Activated naive CD4-positive, alpha-beta T cell treated with anti-CD3 and anti-CD28 coated beads, Interleukin-2, amount 10 ng/mL, durations not matched to agents 7 days and 5 days (primary cell): ENCODE measurements around the gene GPC3.

Source experiments
- CTCF ChIA-PET: fragments of 350-600 bp; sonication (Branson Sonifier 250); formaldehyde crosslinking; loops from one replicate; lab custom pipeline; 2021; ENCODE audit warnings: antibody characterized with exemption; lab: Charles Lee
- DNase-seq: peaks from one replicate; pipeline ENCODE4 v3.0.0-alpha.2; 2020
- H3K27ac Mint-ChIP-seq: one replicate; pipeline ENCODE4 v1.8.0; 2021; ENCODE audit warnings: mild to moderate bottlenecking, moderate library complexity, mixed read lengths
- H3K27me3 Mint-ChIP-seq: one replicate; pipeline ENCODE4 v1.8.0; 2021; ENCODE audit warnings: mild to moderate bottlenecking, mixed read lengths
- H3K36me3 Mint-ChIP-seq: one replicate; pipeline ENCODE4 v1.8.0; 2021; ENCODE audit warnings: mixed read lengths
- H3K4me1 Mint-ChIP-seq: one replicate; pipeline ENCODE4 v1.8.0; 2021; ENCODE audit warnings: mixed read lengths
- H3K4me3 Mint-ChIP-seq: one replicate; pipeline ENCODE4 v1.8.0; 2021; ENCODE audit warnings: mild to moderate bottlenecking, moderate library complexity, mixed read lengths
- H3K9me3 Mint-ChIP-seq: one replicate; pipeline ENCODE4 v1.8.0; 2021; ENCODE audit warnings: mixed read lengths

Gene GPC3

DNA sequence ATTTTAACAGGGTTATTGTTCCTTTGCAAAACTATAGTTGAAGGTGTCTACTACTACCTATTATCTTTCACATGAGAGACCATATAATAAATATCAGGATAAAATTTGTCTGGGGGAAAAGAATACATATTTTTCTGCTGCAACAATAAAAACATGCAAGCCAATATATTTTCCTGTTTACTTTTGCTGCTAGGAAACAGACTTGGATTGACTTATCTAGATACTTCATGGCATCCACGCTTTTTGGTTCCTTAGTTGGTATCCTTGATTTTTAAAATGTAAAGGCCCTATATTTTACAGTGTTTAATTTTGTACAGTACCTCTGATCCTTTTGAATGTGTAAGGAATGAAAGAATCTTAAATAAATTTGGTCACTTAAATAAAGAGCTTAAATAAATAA lies 150.6 kb downstream of the GPC3 start:
- no peaks in the 10 kb centered on the region for H3K4me1 Mint-ChIP-seq
- no peak for DNase-seq

GRCh38 chrX:133819546-133819945 lies 165.8 kb downstream of the GPC3 start:
- Mint-ChIP-seq H3K27me3 (no peaks in the 10 kb centered on the region), H3K9me3 (no peaks in the 10 kb centered on the region), H3K36me3 (no peaks in the 10 kb centered on the region), H3K4me3 (no peak overlapping the region), H3K4me1 (no peaks in the 10 kb centered on the region), H3K27ac (no peak overlapping the region)
- DNase-seq: no peak
- CTCF ChIA-PET: no interaction called here

More for the DNA sequence above, 150.6 kb downstream of the GPC3 start:
- no peak overlapping the region for H3K27ac Mint-ChIP-seq
- H3K4me3 Mint-ChIP-seq: no peak overlapping the region
- H3K27me3 Mint-ChIP-seq: no peaks in the 10 kb centered on the region
- CTCF ChIA-PET: no interaction called here
- no peaks in the 10 kb centered on the region for H3K36me3 Mint-ChIP-seq
- no peaks in the 10 kb centered on the region for H3K9me3 Mint-ChIP-seq

- Mint-ChIP-seq H3K4me1 (no peaks in the 10 kb centered on the region), H3K4me3 (no peak overlapping the region), H3K36me3 (no peaks in the 10 kb centered on the region), H3K27ac (no peak overlapping the region), H3K9me3 (no peaks in the 10 kb centered on the region), H3K27me3 (no peaks in the 10 kb centered on the region)
- DNase-seq: no peak
- CTCF ChIA-PET: no interaction called here
These were observed 167.4 kb downstream of the GPC3 start for GRCh38 chrX:133818019-133818418.

- Mint-ChIP-seq H3K4me1 (no peaks in the 10 kb centered on the region), H3K36me3 (no peaks in the 10 kb centered on the region), H3K27ac (no peak overlapping the region), H3K4me3 (no peak overlapping the region), H3K9me3 (no peaks in the 10 kb centered on the region), H3K27me3 (no peaks in the 10 kb centered on the region)
- CTCF ChIA-PET: no interaction called here
- no peak for DNase-seq
These were observed 169.9 kb downstream of the GPC3 start for GRCh38 chrX:133815496-133815895.

DNA sequence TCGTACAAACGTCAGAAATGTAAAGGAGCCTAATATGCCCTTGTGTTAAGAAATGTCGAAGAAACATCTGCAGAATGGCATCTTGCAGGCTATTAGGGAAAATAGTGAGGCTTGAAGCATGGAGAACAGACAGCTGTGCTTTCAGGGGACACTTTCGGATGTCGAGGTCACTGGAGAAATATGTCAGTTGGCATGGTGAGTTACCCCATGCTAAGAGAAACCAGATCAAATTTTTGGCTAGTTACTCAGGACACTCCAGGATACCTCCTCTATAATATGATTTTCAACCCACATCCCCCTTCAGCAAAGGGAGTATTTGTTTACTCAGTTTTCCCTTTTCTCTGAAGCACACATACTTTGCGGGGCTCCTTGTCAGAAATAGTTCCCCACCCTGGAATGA lies 171.4 kb downstream of the GPC3 start:
- H3K27me3 Mint-ChIP-seq: no peaks in the 10 kb centered on the region
- no peak overlapping the region for H3K4me3 Mint-ChIP-seq
- no peak for DNase-seq
- H3K27ac Mint-ChIP-seq: no peak overlapping the region
- H3K4me1 Mint-ChIP-seq: no peaks in the 10 kb centered on the region
- H3K9me3 Mint-ChIP-seq: no peaks in the 10 kb centered on the region
- H3K36me3 Mint-ChIP-seq: no peaks in the 10 kb centered on the region
- CTCF ChIA-PET: no interaction called here

- no peaks in the 10 kb centered on the region for H3K4me1 Mint-ChIP-seq
- no peaks in the 10 kb centered on the region for H3K27me3 Mint-ChIP-seq
- no peaks in the 10 kb centered on the region for H3K9me3 Mint-ChIP-seq
- no peak overlapping the region for H3K27ac Mint-ChIP-seq
- H3K4me3 Mint-ChIP-seq: no peak overlapping the region
- DNase-seq: no peak
- no peaks in the 10 kb centered on the region for H3K36me3 Mint-ChIP-seq
- CTCF ChIA-PET: no interaction called here
These were observed 173.0 kb downstream of the GPC3 start for GRCh38 chrX:133812402-133812801.

DNA sequence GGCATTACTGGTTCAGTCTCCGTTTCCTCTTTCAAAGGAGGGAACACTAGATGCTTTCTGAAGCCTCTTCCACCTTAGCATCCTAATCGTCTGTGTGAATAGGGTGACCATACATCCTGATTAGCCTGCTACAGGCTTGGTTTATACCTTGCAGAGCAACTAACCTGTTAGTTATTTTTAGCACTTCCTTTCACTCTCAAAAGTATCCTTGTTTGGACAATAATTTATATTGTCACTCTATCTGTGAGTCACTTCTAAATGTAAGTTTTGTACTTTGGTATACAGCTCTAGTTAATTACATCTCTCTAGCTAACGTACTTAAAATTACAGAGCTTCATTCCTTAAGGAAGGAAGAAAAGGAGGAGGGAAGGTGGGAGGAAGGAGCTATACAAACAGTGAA lies 174.5 kb downstream of the GPC3 start:
- H3K27ac Mint-ChIP-seq: no peak overlapping the region
- no peaks in the 10 kb centered on the region for H3K4me1 Mint-ChIP-seq
- no peaks in the 10 kb centered on the region for H3K36me3 Mint-ChIP-seq
- CTCF ChIA-PET: no interaction called here
- H3K4me3 Mint-ChIP-seq: no peak overlapping the region
- DNase-seq: no peak
- H3K27me3 Mint-ChIP-seq: no peaks in the 10 kb centered on the region
- no peaks in the 10 kb centered on the region for H3K9me3 Mint-ChIP-seq

DNA sequence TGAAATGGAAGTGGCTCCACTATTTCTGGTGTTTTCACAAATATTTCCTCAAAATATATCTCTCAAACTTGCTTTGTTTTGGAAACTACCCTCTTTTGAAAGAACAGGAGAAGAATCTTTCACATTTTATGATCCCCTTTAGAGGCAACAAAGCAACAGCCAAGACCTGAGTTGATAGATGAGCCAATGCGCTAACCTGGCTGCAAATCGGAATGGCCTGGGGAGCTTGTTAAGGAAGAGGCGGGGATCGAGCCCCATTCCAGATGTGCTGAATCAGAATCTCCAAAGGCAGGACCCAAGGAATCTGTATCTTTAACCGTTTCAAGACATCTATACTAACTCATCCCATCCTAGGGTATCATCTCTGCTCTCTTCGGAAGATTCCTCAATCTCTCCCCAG lies 181.3 kb downstream of the GPC3 start:
- no peak overlapping the region for H3K27ac Mint-ChIP-seq
- H3K9me3 Mint-ChIP-seq: no peaks in the 10 kb centered on the region
- H3K4me1 Mint-ChIP-seq: no peaks in the 10 kb centered on the region
- DNase-seq: no peak
- no peaks in the 10 kb centered on the region for H3K27me3 Mint-ChIP-seq
- no peaks in the 10 kb centered on the region for H3K36me3 Mint-ChIP-seq
- H3K4me3 Mint-ChIP-seq: no peak overlapping the region
- CTCF ChIA-PET: no interaction called here

DNA sequence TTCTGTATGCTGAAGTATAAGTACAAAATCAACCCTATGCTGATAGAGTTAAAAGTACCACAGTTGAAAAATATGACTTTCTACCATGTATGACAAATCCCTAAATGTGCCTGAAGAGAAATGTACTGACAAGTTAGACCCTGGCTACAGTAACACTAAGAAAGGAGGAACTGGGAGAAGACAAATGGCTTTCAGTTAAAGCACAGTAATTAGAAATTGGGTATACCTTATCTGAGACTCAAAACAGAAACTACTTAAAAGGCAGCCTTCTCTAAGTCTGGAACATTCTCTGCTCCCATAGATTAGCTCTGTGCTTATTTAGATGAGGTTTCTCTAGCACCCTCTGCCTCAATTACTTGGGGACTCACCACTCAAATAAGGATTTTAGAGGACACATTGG lies 189.1 kb downstream of the GPC3 start:
- Mint-ChIP-seq H3K9me3 (no peaks in the 10 kb centered on the region), H3K27me3 (peaks cover 3% of the 10 kb centered on the region), H3K36me3 (no peaks in the 10 kb centered on the region), H3K4me1 (no peaks in the 10 kb centered on the region), H3K4me3 (no peak overlapping the region), H3K27ac (no peak overlapping the region)
- no peak for DNase-seq
- CTCF ChIA-PET: no interaction called here

DNA sequence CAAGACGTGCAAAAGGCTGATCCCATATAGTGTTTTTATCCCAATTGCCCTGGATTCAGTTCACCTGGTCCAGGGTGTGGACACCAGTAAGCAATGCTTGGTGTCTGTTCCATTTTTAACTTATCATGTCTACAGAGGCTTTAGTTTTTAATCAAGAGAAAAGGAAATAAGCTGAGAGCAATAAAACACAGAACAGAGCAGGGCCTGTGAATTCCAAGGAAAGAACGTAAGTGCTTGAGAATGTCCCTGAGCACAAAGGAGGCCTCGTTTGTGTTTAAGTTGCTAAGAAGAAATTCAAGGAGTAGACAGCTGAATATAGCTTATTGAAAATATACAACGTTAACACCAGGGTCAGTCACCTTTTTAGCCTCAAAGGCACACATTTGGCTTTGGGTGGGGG lies 191.3 kb downstream of the GPC3 start:
- Mint-ChIP-seq H3K4me3 (no peak overlapping the region), H3K27ac (no peak overlapping the region), H3K27me3 (peaks cover 8% of the 10 kb centered on the region), H3K9me3 (no peaks in the 10 kb centered on the region), H3K36me3 (no peaks in the 10 kb centered on the region), H3K4me1 (no peaks in the 10 kb centered on the region)
- DNase-seq: no peak
- CTCF ChIA-PET: interaction anchor here (0.9 to 4.5 kb wide), 8 partner anchors 48 to 664 kb away, joined by 3 to 32 read pairs (median 4); no protein-coding TSS in a partner anchor

GRCh38 chrX:133793626-133794025 lies 191.8 kb downstream of the GPC3 start:
- Mint-ChIP-seq H3K4me3 (no peak overlapping the region), H3K27me3 (peaks cover 8% of the 10 kb centered on the region), H3K36me3 (no peaks in the 10 kb centered on the region), H3K9me3 (no peaks in the 10 kb centered on the region), H3K4me1 (no peaks in the 10 kb centered on the region), H3K27ac (no peak overlapping the region)
- no peak for DNase-seq
- CTCF ChIA-PET: interaction anchor here (0.9 to 4.5 kb wide), 8 partner anchors 48 to 665 kb away, joined by 3 to 32 read pairs (median 4); no protein-coding TSS in a partner anchor

- DNase-seq: peak; percentile 65
- CTCF ChIA-PET: interaction anchor here (0.6 to 4.5 kb wide), 17 partner anchors 8 to 605 kb away, joined by 3 to 32 read pairs (median 6); no protein-coding TSS in a partner anchor
- no peak overlapping the region for H3K27ac Mint-ChIP-seq
- no peaks in the 10 kb centered on the region for H3K4me1 Mint-ChIP-seq
- H3K27me3 Mint-ChIP-seq: peaks cover 8% of the 10 kb centered on the region
- no peak overlapping the region for H3K4me3 Mint-ChIP-seq
- no peaks in the 10 kb centered on the region for H3K36me3 Mint-ChIP-seq
- no peaks in the 10 kb centered on the region for H3K9me3 Mint-ChIP-seq
These were observed 193.0 kb downstream of the GPC3 start for GRCh38 chrX:133792198-133792953.

GRCh38 chrX:133789829-133790228 lies 195.6 kb downstream of the GPC3 start:
- Mint-ChIP-seq H3K27me3 (peaks cover 8% of the 10 kb centered on the region), H3K4me3 (no peak overlapping the region), H3K27ac (no peak overlapping the region), H3K9me3 (no peaks in the 10 kb centered on the region), H3K36me3 (no peaks in the 10 kb centered on the region), H3K4me1 (no peaks in the 10 kb centered on the region)
- DNase-seq: no peak
- CTCF ChIA-PET: no interaction called here

GRCh38 chrX:133786382-133786781 lies 199.0 kb downstream of the GPC3 start:
- no peaks in the 10 kb centered on the region for H3K4me1 Mint-ChIP-seq
- H3K9me3 Mint-ChIP-seq: no peaks in the 10 kb centered on the region
- H3K27me3 Mint-ChIP-seq: peaks cover 4% of the 10 kb centered on the region
- no peak for DNase-seq
- CTCF ChIA-PET: no interaction called here
- no peak overlapping the region for H3K4me3 Mint-ChIP-seq
- no peaks in the 10 kb centered on the region for H3K36me3 Mint-ChIP-seq
- no peak overlapping the region for H3K27ac Mint-ChIP-seq

DNA sequence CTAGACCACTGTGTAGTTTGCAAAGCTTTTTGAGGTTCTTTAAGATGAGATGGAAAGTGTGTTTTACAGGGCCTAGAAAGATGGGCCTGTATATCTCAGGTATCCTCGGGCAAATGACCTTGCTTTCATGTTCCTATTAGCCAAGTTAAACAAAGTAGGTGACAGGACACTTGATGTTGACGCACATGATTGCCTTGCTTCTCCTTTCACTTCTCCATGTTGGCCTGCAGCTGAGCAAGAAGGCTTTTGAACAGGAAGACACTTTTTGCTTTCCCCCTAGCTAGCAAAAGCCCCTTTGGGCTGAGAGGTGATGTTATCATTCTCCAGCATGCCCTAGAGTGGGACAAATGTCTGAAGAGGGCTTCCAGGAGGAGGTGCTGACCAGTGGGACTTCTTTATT lies 202.1 kb downstream of the GPC3 start:
- no peak for DNase-seq

More for the DNA sequence above, 202.1 kb downstream of the GPC3 start:
- H3K36me3 Mint-ChIP-seq: no peaks in the 10 kb centered on the region
- no peaks in the 10 kb centered on the region for H3K9me3 Mint-ChIP-seq
- no peak overlapping the region for H3K27ac Mint-ChIP-seq
- no peak overlapping the region for H3K4me3 Mint-ChIP-seq
- H3K27me3 Mint-ChIP-seq: no peaks in the 10 kb centered on the region
- CTCF ChIA-PET: interaction anchor here (1.1 kb wide), 1 partner anchor 9 kb away, joined by 3 read pairs; no protein-coding TSS in a partner anchor
- H3K4me1 Mint-ChIP-seq: no peaks in the 10 kb centered on the region
